HEK293T (cell line): ENCODE results near the gene MIP.
"Not testable (repeated sequence)": the region's sequence is repeated elsewhere in the genome, so short reads cannot be mapped to it uniquely, and the experiment has no call there.

Source experiments
- CTCF ChIA-PET: fragments of 350-600 bp; formaldehyde crosslinking; extraction: SDS; loops from one replicate; lab custom pipeline; 2021; ENCODE audit warnings: antibody characterized with exemption, inconsistent platforms; lab: Yijun Ruan, JAX
- POLR2A ChIA-PET: fragments of 350-600 bp; formaldehyde crosslinking; extraction: SDS; loops from one replicate; lab custom pipeline; 2020; ENCODE audit warnings: antibody characterized with exemption, inconsistent platforms; lab: Yijun Ruan, JAX
- DNase-seq: peaks from one replicate; pipeline ENCODE4 v3.0.0; 2012; ENCODE audit warnings: mixed read lengths; ENCODE audit errors: extremely low spot score
- ARNT ChIP-seq: fragments of 450-650 bp; IDR thresholded peaks from 2 replicates; pipeline ENCODE4 v1.6.1; 2017; ENCODE audit warnings: mild to moderate bottlenecking
- BHLHE40 ChIP-seq: fragments of 450-650 bp; IDR thresholded peaks from 2 replicates; pipeline ENCODE4 v1.6.1; 2016; ENCODE audit warnings: mild to moderate bottlenecking, moderate library complexity, borderline replicate concordance
- CTBP1 ChIP-seq: fragments of 450-650 bp; IDR thresholded peaks from 2 replicates; pipeline ENCODE4 v1.6.1; 2016; ENCODE audit warnings: borderline replicate concordance
- ELF4 ChIP-seq: fragments of 450-650 bp; IDR thresholded peaks from 2 replicates; pipeline ENCODE4 v1.6.1; 2017; ENCODE audit warnings: antibody characterized with exemption
- FOXA1 ChIP-seq: fragments of 450-650 bp; IDR thresholded peaks from 2 replicates; pipeline ENCODE4 v1.6.1; 2016; ENCODE audit warnings: mild to moderate bottlenecking
- FOXK2 ChIP-seq: fragments of 450-650 bp; IDR thresholded peaks from 2 replicates; pipeline ENCODE4 v1.6.1; 2016; ENCODE audit warnings: mild to moderate bottlenecking
- FOXM1 ChIP-seq: fragments of 450-650 bp; IDR thresholded peaks from 2 replicates; pipeline ENCODE4 v1.6.1; 2017; ENCODE audit warnings: mild to moderate bottlenecking, borderline replicate concordance
- HDGF ChIP-seq: fragments of 450-650 bp; IDR thresholded peaks from 2 replicates; pipeline ENCODE4 v1.6.1; 2017; ENCODE audit warnings: antibody characterized with exemption, borderline replicate concordance
- L3MBTL2 ChIP-seq: fragments of 450-650 bp; conservative IDR thresholded peaks from 2 replicates; pipeline ENCODE4 v1.6.1; 2016; ENCODE audit warnings: mild to moderate bottlenecking
- LEF1 ChIP-seq: fragments of 450-650 bp; IDR thresholded peaks from 2 replicates; pipeline ENCODE4 v1.6.1; 2017; ENCODE audit warnings: mild to moderate bottlenecking, borderline replicate concordance
- NFRKB ChIP-seq: fragments of 450-650 bp; IDR thresholded peaks from 2 replicates; pipeline ENCODE4 v1.6.1; 2016; ENCODE audit warnings: mild to moderate bottlenecking, moderate library complexity
- SP1 ChIP-seq: fragments of 450-650 bp; IDR thresholded peaks from 2 replicates; pipeline ENCODE4 v1.6.1; 2017
- SUZ12 ChIP-seq: fragments of 450-650 bp; IDR thresholded peaks from 2 replicates; pipeline ENCODE4 v1.6.1; 2016; ENCODE audit warnings: mild to moderate bottlenecking
- TARDBP ChIP-seq: fragments of 450-650 bp; IDR thresholded peaks from 2 replicates; pipeline ENCODE4 v1.6.1; 2016
- ZNF384 ChIP-seq: fragments of 450-650 bp; IDR thresholded peaks from 2 replicates; pipeline ENCODE4 v1.6.1; 2016
- TF ChIP-seq, protein P1 (sequence below): fragments of 450-650 bp; IDR thresholded peaks from 2 replicates; pipeline ENCODE4 v1.6.1; 2016

MIP gene

DNA sequence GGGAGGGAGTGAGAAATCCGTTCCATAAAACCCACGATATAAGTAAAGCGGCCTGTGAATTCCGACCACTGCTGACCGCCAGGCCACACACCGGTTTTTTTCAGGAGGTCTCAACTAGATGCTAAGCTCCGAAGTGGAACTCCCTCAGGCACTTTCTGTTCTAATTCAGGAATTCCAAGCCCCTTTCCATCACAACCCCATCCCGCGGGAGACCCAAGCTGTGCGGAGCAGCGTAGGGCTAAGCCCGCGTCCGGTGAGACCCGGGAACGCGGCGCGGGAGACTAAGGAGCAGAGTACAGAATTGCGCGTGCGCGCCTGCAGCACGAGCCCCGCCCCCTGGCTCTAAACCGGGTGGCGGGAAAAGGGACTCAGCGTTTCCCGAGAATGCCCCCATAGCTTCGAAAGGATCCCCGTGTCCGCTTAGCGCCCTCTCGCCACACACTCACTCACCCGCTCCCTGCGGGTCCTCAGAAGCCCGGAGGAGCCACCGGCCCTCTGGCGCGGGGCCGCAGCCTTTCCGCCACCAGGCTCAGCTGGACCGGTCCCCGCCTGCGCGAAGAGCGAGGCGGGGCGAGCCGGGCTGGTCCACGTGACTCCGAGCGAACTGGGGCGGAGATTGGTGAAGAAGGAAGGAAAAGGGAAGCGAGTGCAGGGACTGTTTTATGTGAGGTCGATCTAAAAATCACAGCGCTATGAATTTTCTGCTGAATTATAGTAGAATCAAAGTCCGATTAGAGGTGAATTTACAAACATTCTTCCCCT is 5.4 kb downstream of the MIP start, which contains the start of gene TIMELESS:
TIMELESS (minus strand) TSS at position 567 of the 762 bp plus-strand sequence. CDS start 15,256 bp downstream, outside the sequence.
- ChIA-PET POLR2A (interaction anchor here (0.7 to 5.1 kb wide), 33 partner anchors 8 to 693 kb away, joined by 3 to 68 read pairs (median 5); partner anchors contain the start of genes CNPY2, ESYT1, PA2G4 and PAN2), CTCF (interaction anchor here (0.9 to 1.0 kb wide), 2 partner anchors 11 to 15 kb away, joined by 3 read pairs; no protein-coding TSS in a partner anchor)
- peak; percentile 92 for DNase-seq
- TF ChIP-seq ARNT (no peak), L3MBTL2 (peak; percentile 98)

DNA sequence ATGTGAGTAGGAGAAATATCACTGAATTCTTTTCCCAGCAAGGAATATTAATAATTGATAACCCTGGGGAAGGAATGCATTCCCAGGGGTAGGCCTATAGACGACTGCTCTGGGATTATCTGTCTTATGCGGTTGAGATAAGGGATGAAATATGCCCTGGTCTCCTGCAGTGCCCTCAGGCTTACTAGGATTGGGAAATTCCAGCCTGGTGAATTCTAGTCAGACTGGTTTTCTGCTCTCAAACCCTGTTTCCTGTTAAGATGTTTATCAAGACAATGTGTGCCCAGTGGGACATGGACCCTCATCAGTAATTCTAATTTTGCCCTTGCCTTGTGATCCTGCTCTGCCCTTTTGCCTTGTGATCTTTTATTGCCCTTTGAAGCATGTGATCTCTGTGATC is 11.2 kb downstream of the MIP start:
- DNase-seq, POLR2A ChIA-PET, CTCF ChIA-PET: not testable (repeated sequence)

DNA sequence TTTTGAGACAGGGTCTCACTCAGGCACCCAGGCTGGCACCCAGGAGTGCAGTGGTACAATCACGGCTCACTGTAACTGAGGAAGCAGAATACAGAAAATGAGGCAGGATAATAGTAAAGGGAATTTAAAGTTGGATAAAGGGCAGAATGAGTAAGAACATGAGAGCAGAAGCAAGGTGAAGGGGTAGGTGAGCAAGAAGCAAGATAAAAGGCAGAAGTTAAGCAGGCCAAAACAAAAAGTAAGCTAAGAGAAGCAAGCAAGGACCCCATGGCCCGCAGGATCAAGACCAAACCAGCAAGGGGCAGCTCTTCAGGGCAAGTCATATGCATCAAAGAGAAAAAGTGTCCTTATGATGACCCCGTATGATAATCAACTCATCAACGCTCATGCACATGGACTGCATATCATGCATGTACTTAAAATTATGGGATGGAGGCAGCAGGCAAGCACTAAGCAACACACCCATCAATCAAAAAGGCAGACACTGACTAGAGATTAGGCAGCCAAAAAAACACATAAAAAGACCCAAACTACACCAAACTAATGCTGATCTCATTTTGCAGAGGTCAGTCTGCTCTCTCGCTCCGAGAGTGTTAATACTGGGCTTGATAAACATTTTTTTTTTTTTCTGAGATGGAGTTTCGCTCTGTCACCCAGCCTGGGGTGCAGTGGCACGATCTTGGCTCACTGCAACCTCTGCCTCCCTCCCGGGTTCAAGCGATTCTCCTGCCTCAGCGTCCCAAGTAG is 16.9 kb downstream of the MIP start:
- CTCF ChIA-PET = interaction anchor here (1.6 kb wide), 1 partner anchor 12 kb away, joined by 3 read pairs; the partner anchor contains the start of gene TIMELESS
- DNase-seq = no peak
- no peak for TF ChIP-seq ELF4
- TF ChIP-seq ZNF384 = no peak
- TF ChIP-seq SP1 = no peak
- TF ChIP-seq, protein P1, sequence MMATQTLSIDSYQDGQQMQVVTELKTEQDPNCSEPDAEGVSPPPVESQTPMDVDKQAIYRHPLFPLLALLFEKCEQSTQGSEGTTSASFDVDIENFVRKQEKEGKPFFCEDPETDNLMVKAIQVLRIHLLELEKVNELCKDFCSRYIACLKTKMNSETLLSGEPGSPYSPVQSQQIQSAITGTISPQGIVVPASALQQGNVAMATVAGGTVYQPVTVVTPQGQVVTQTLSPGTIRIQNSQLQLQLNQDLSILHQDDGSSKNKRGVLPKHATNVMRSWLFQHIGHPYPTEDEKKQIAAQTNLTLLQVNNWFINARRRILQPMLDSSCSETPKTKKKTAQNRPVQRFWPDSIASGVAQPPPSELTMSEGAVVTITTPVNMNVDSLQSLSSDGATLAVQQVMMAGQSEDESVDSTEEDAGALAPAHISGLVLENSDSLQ = peak; percentile 81
- POLR2A ChIA-PET = interaction anchor here (0.9 to 2.7 kb wide), 2 partner anchors 11 to 26 kb away, joined by 5 to 18 read pairs; partner anchors contain the start of gene TIMELESS

DNA sequence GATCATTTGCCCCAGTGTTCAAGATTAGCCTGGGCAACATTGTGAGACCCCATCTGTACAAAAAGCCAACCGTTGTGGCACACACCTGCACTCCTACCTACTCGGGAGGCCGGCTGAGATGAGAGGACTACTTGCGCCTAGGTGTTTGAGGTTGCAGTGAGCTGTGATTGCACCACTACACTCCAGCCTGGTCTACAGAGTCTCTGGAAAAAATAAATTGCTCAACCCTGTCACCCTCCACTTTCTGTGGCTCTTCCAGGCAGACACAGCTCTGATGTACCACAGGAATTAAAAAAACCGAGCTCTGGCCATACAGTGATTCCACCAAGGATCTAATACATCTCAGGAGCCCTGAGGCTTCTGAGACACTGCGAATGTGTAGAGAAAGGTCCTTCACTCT is 19.6 kb downstream of the MIP start:
- no peak for DNase-seq
- CTCF ChIA-PET = no interaction called here
- POLR2A ChIA-PET = interaction anchor here (1.8 kb wide), 1 partner anchor 14 kb away, joined by 8 read pairs; the partner anchor contains the start of gene TIMELESS
- TF ChIP-seq BHLHE40 (no peak), FOXM1 (no peak), ZNF384 (no peak), FOXA1 (no peak), HDGF (no peak), SP1 (no peak), SUZ12 (no peak), CTBP1 (no peak), TARDBP (no peak), L3MBTL2 (no peak), ARNT (no peak), LEF1 (no peak)
- TF ChIP-seq, protein P1 = no peak

DNA sequence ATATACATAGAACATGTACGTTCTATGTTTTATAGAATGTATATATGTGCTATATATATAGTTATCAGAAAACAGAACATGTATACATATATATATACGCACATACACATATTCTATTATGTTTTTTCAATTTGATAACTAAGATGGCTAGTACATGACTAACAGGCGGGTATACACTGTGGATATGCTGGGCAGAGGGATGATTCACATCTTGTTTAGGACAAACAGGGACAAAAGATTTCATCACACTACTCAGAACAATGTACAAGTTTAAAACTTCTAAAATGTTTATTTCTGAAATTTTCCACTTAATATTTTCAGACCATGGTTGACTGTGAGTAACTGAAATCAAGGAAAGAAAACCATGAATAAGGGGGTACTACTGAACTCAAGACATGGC is 22.6 kb downstream of the MIP start:
- TF ChIP-seq ZNF384 = no peak
- no peak for TF ChIP-seq HDGF
- TF ChIP-seq ELF4 = no peak
- no peak for TF ChIP-seq FOXK2
- ChIA-PET CTCF (no interaction called here), POLR2A (interaction anchor here (2.4 kb wide), 1 partner anchor 18 kb away, joined by 13 read pairs; the partner anchor contains the start of gene TIMELESS)
- no peak for DNase-seq

DNA sequence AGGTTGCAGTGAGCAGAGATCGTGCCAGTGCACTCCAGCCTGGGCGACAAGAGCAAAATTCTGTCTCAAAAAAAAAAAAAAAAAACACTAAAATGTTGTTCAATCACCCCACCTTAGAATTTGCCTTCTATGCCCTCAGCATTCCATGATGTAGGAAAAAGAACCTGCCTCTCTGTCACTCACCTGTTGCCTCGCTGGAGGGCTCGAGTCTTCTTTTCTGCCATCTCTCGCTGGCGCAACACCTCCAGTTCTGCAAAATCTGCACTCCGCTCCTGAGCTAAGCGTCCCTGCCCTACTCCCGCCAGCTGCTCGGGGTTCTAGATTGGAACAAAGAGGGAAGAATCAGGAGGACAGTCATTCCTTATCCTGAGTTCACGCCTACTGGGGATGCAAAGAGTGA is 23.2 kb downstream of the MIP start:
- POLR2A ChIA-PET = no interaction called here
- CTCF ChIA-PET = no interaction called here
- TF ChIP-seq FOXM1 = no peak
- no peak for TF ChIP-seq CTBP1
- TF ChIP-seq FOXA1 = no peak
- no peak for TF ChIP-seq LEF1
- no peak for TF ChIP-seq ELF4
- TF ChIP-seq ARNT = no peak
- no peak for TF ChIP-seq BHLHE40
- TF ChIP-seq SP1 = no peak
- no peak for TF ChIP-seq ZNF384
- no peak for TF ChIP-seq TARDBP
- TF ChIP-seq L3MBTL2 = no peak
- no peak for TF ChIP-seq NFRKB
- TF ChIP-seq, protein P1 = no peak
- no peak for TF ChIP-seq FOXK2
- TF ChIP-seq HDGF = no peak
- TF ChIP-seq SUZ12 = no peak
- no peak for DNase-seq
